NCI-H1092 treated with DMSO at 0.1 percent for 48 hours (cell line): Measurements from ENCODE around the gene GDF15.
"Not testable (repeated sequence)": the region's sequence is repeated elsewhere in the genome, so short reads cannot be mapped to it uniquely, and the experiment has no call there.

Experiments
- DNase-seq: peaks from one replicate; lab custom pipeline; 2025; lab: John Stamatoyannopoulos, UW

The GDF15 gene

DNA sequence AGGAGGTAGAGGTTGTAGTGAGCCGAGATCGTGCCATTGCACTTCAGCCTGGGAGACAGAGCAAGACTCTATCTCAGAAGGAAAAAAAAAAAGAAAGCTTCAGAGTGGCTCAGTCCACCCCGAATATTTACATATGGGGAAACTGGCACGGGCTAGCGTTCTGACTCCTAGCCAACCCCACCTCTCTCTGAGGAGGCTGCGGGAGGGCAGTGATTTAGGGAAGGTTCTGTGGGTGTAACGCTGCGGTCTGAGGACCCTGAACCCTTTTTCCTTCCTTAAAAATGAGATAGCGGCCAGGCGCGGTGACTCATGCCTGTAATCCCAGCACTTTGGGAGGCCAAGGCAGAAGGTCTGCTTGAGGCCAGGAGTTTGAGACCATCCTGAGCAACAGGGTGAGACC lies 6.5 kb downstream of the GDF15 start:
- DNase-seq, result no peak

DNA sequence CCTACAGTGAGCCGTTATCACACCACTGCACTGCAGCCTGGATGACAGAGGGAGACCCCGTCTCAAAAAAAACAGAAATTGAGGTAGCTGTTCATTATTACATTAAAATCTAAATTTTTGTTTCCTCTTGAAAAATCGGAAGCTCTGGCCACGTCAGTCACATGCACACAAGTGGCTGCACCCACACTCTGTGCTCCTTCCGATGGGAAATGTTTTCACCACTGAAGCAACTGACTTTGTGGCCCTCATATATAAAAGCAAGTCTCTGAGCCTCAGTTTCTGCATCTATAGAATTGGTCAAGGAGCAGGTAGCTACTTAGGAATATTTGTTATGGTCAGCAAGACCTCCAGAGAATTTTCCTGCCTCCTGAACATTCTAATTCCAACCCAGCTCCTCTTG lies 7.0 kb downstream of the GDF15 start:
- DNase-seq, result no peak

DNA sequence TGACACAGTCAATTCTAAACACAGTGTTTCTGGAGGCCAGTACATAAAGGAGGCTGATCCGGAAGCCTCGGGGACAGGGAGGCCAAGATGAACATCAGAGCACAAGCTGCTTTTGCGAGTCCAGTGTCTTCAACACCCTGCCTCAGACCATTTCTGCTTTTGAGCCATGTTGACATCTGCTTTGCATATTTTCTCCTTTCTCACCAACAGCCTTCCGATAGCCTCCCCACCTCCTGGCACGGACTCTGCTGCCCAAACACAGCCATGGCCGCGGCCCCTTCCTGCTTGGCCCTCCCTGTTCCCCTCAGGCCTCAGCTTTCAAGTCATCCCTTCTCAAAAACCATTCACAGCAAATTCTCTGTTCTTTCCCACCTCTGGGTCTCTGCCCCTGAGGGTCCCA lies 7.9 kb downstream of the GDF15 start:
- no peak for DNase-seq

DNA sequence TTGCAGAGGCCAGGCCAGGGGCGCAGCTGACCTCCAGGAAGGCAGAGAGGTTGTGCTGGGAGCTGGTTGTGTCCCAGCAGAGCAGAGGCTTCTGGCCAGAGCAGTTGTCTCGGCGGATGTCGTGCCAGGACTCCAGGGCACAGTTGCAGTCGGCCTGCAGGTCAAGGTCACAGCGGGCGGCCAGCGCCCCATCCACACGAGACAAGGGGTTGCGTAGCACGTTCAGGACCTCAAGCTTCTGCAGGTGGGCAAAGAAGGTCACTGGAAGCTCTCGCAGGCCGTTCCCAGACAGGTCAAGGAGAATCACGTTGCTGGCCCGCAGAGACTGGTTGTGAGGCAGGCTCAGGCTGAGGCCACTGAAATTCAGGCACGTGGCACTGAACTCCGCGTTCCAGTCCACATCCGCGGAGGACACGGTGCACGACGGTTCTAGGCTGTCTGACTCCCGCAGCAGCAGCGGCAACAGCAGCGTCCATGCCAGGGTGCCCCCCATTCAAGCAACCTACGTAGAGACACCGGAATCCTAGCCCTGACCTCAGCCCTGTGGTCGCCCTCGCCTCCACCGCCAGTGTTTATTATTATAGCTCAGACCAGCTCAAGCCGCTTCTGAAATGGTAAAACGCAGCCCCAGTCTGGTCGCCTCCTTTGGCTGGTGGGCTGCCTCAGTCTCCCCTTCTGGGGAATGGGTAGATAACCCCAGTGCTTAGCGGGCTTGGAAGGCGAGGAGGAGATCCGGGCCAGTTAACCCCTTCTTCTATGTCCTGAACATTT lies 10.7 kb downstream of the GDF15 start:
- no peak for DNase-seq

DNA sequence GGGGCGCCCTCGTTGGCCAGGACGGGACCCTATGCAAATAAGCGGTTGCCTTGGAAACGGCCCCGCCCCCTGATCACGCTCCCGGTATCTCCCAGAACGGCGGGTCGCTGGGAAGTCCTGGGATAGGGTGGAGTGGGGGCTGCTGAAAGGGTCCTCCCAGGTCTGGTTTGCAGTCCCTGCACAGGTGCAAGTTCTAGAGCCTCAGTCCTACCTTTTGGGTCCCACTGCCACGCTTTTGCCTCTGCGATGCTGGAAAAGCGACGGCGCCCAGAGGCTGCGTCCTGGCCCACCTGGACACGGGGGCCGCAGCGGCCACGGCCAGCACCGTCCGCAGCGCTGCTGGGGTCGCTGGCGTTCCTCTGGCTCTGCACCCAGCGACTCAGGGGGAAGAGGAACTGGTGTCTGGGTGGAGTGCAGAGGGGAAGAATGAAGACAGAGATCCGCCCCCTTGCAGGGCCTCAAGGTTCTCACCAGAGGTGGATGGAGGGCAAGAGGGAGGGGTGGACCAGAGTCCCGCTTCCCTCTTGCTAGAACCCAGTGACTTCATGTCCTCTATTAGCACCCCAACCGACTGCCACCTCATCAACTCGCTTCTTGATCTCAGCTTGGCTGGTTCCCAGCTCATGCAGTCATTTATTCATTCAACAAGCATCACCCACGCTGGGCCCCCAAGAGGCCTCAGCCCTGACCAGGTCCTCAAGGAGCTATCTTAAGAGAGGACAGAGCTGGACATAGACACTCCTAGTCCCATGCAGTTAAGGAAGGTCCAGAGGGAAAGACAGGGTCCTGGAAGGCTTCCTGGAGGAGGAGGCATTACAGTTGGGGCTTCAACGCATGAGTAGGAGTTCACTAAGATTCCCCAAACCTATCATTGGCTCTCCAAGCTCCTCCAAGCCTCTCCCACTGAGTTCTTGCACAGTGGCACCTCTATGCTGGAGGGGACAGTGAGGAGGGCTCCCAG lies 11.6 kb downstream of the GDF15 start, which contains the start of gene LRRC25:
TSS of gene LRRC25 (minus strand) at position 381 of the 961 bp plus-strand sequence. CDS start 659 bp downstream, outside the sequence.
- DNase-seq, result no peak

DNA sequence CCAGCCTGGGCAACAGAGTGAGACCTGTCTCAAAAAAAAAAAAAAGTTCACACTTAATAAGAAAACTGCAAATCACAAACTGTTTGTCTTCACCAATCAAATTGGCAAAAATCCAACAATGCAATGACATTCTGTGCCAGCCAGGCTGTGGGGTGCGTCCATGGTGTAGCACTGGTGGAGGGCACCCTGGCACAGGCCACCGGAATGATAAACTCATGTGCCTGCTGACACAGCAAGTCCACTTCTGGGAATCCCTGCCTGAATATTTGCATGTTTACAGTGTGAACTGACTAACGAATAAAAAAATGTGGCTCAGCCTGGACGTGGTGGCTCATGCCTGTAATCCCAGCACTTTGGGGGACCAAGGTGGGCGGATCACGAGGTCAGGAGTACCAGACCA lies 13.1 kb downstream of the GDF15 start:
- no peak for DNase-seq

DNA sequence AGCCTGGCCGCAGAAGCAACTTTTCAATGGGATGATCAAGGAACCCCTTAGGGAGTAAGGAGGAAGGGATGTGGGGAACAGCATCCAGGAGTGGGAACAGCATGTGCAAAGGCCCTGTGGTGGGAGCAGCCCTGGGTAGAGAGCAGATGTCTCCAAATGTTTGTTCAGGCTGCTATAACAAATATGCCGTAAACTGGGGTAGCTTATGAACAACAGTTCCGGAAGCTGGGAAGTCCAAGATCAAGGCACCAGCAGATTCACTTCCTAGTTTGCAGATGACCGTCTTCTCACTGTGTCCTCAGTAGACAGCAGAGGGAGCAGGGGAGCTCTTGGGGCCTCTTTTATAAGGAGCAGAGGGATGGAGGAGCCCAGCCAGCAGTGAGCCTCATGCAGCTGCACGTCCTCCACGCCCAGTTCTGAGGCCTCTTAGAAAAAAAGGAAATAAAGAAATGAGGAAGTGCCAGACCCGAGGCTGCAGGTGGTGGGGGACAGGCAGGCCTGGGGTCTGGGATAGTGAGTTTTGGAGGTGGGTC lies 15.7 kb downstream of the GDF15 start:
- DNase-seq, result no peak

DNA sequence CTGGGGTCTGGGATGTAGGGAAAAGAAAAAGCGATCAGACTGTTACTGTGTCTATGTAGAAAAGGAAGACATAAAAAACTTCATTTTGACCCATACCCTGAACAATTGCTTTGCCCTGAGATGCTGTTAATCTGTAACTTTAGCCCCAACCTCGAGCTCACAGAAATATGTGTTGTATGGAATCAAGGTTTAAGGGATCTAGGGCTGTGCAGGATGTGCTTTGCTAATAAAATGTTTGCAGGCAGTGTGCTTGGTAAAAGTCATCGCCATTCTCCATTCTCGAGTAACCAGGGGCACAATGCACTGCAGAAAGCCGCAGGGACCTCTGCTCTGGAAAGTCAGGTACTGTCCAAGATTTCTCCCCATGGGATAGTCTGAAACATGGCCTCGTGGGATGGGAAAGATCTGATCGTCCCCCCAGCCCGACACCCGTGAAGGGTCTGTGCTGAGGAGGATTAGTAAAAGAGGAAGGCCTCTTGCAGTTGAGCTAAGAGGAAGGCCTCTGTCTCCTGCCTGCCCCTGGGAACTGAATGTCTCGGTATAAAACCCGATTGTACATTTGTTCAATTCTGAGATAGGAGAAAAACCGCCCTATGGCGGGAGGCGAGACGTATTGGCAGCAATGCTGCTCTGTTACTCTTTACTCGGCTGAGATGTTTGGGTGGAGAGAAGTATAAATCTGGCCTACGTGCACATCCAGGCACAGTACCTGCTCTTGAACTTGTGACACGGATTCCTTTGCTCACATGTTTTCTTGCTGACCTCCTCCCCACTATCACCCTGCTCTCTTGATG lies 16.7 kb downstream of the GDF15 start:
- not testable (repeated sequence) for DNase-seq

DNA sequence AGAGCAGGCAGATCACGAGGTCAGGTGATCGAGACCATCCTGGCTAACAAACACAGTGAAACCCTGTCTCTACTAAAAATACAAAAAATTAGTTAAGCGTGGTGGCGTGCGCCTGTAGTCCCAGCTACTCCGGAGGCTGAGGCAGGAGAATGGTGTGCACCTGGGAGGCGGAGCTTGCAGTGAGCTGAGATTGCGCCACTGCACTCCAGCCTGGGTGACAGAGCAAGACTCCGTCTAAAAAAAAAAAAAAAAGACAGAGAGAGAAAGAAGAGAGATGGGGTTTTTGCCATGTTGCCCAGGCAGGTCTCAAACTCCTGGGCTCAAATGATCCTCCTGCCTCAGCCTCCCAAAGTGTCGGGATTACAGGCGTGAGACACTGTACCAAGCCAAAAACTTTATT lies 19.8 kb downstream of the GDF15 start:
- not testable (repeated sequence) for DNase-seq

DNA sequence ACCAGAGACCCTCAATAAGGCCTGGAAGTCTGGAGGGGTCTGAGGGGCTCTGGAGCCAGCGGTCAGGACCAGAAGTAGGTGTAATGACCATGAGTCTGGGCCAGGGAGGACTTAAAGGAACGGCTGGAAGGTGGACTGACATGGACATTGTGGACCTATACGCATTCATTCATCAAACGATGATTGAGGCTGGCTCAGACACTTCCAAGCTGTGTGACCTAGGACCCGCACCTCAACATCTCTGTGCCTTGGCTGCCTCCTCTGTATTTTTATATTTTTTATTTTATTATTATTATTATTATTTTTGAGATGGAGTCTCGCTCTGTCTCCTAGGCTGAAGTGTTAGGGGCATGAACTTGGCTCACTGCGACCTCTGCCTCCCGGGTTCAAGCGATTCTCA lies 20.8 kb downstream of the GDF15 start:
- DNase-seq, result no peak

DNA sequence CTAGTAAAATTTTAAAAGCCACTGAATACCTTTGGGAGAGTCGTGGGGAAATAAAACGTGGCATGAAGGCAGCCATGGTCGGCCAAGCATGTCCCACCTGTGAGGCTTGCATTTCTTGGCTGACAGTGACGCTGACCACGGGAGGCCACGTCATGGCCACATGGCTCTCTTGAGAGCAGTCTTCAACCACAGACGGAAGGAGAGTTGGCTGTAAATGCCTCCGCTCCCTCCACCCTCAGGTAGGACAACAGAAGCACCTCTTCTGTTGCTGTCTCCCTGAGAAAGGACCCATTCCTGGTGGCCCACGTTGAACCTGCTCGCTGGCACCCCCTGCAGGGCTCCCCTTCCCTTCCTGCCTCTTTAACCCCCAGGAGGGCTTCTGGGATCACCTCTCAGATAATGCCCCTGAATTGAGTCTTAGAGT lies 22.1 kb downstream of the GDF15 start:
- DNase-seq, result peak; percentile 17

DNA sequence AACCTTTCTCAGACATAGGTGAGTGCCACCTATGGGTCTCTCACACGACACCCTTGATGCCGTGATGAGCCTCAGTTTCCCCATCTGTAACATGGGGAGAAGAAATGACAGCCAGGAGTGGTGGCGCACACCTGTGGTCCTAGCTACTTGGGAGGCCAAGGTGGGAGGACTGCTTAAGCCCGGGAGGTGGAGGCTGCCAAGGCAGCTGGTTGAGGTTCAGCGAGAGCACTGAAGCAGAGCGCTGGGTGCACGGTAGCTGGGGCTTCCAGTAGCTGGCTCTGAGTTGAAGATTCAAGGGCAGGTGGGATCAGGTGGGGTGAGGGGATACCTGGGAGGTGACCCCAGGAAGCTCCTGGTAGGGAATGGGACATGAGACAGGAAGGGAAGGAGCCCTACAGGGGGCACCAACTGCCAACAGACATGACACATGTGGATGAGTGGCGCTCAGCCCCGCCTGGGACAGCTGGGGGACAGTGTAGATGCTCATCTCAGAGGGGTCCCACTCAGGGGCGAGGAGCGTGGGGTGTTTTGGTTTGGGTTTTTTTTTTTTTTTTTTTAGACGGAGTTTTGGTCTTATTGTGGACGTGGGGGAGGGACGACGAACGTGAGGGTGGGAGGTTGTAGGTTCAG lies 26.8 kb downstream of the GDF15 start:
- DNase-seq, result no peak

DNA sequence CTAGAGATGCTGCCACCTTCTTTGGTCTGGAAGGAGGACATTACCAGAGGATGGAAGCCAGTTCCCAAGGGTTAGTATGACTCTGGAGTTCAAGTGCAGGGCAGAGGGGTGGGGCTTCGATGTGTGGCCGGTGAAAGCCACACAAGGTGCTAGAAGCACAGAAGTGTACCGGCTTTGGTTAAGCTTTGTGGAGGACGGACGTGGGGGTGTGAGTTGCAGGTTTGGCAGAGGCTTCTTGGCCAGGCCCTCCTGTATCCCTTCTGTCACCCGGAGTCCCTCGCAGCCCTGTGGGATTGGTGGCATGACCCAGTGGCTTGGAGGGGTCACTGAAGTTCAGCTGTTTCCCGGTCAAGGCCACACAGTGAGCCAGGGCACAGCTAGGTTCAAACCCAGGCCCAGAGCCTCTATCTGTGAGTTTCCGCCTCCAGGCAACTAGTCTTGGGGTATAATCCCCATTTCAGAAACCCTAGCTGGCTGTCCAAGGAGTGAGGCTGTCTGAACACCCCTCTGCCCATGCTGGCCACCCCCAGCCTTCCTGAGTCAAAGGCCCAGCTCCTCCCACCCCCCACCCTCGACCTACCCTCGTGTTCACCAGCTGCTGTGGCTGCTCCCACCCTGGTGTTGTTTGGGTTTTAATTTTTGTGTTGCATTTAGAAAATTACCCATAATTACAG lies 28.7 kb downstream of the GDF15 start:
- no peak for DNase-seq

DNA sequence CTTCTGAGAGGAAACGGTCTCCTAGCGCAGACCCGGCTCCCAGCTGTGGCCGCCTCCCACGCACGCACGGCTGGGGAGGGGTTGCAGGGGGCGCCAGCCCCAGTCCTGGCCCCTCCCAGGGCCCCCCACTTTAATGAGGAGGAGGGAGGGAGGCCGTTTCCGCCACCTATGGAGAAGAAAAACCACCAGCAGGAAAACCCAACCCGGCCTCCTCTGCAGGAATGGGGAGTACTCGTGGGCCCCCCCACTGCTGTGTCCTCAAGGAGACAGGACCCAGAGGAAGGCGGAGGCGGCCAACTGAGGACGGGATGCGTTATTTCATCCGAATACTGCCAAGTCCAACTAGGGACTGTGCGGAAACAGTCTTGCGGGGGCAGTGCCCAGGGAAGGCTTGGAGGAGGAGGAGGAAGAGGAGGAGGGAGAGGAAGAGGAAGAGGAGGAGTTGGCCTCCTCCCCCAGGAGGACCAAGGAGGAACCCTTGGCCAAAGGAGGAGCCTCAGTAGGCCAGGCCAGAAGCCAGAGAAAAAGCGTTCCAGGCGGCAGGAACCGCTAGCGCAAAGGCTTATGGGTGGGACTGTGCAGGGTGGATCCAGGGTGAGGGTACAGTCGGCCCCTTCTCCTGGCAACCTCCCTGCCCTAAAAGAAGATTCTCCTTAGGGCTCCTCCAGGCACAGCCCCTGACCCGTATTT lies 29.4 kb downstream of the GDF15 start:
- DNase-seq, result no peak

DNA sequence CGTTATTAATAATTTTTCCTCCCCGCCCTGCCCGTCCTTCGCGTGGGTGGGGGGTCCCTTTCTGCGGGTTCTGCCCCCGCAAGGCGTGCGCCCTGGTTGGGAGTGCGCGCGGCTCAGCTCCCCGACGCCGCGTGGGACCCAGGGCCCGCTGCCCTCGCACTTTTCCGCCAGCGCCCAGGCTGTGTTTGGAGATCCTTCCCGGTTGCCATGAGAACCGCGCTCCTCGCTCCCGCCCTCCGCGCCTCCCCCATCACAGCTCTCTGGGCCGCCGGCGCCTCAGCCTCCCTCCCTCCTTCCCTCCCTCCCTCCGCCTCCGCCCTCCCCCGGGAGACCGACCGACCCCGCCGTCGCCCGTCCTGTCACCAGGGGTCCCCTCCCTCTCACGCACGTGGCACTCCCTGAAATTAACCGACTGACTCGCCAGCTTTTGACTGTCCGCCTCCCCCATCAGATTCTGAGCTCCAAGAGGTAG lies 30.9 kb downstream of the GDF15 start:
- DNase-seq, result peak; percentile 78

DNA sequence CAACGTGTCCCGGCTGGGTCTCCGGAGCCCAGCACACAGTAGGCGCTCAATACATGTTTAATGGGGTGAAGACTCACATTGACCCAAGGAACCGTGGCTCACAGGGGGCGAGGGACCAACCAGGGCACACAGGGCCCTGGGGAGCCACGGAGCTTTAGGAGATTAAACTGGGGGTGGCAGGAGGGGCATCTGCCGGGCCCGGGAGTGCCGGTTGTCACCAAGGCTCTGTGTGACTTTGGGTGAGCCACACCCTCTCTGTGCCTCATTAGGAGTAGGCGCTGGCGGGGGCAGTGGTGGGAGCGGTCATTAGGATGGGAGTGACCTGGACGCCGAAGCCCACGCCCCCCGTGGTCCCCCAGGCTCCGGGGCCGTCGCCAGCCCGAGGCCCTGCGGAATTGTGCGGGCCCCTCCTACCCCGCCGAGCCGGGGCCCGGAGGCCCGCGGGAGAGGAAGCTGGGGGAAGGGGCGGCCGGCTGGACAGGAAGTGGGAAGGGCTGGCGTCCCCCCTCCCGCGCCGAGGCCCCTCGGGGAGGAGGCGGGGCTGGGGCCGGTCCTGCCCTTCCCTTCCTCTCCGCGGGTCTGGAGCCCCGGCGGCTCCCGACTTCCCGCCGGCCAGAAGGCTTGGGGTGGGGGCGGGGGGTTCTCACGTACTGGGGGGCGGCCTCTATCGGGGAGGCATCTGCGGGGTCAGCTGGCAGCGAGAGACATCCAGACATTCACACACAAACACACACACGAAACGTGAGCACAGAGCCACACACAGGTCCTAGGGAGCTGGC lies 31.5 kb downstream of the GDF15 start:
- peak; percentile 60 for DNase-seq

DNA sequence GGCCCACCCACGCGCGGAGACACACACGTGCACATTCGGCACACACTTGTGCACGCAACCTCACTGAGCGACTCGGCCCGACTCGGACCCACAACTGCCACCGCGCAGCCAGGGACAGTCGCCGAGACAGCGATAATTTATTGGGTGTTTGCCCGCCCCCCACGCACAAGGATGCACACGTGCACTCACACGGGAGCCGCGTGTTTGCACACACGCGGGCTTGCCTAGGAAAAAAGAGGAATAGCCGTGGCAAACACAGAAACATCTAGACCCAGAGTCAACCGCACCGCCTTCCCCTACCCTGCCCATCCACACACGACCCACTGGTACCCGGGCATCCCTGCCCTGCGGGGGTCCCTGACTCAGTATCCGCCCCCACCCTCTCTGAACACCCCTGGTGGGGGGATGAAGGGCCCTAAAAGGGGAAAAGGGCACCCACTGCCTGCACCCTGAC lies 32.1 kb downstream of the GDF15 start:
- no peak for DNase-seq

DNA sequence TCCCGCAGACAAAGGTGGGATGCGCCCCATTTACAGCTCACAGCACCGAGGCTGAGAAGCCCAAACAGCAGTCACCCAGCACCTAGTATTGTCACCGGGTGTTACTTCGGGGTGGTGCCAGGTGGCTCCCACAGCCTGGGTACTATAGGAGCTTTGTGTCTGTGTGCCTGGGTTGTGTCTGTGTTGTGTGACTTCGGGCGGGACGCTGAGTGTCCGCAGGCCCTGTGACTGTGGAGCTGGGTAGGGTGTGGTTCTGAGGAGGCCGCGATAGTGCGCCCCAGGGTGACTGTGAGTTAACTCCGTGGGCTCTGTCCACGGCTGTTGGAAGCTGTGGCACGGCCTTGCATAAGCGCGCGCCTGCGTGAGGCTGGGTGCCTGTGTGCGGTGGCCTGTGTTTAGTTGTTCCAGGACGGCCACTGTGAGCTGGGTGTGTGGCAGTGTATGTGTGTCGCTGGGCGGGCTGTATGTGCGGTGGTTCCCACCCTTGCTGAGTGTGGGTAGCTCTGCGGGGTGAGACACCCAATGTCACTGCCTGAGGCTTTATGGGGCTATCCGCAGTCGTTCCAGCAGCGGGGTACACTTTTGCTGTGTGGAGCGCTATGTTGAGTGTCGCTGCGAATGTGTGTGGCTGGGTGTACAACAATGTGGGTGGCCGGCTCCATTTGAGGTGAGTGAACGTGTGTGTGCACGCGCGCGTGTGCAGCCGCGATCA lies 32.7 kb downstream of the GDF15 start:
- no peak for DNase-seq
